Measurements from ENCODE around the gene LARGE2. TPM values are rescaled to one million over a fixed set of nuclear protein-coding genes. Genes with fewer than 3 reads are reported as not detected.

The LARGE2 gene
- polyA plus RNA-seq, 1 donor from 2014 or later = not detected

DNA sequence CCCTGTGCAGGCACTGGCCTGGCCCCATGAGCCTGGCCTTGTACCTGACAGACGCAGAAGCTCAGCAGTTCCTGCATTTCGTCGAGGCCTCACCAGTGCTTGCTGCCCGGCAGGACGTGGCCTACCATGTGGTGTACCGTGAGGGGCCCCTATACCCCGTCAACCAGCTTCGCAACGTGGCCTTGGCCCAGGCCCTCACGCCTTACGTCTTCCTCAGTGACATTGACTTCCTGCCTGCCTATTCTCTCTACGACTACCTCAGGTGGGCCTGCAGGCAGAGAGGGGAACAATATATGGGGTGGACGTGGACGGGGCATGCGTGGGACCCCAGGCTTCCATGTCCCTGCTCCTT is 4.9 kb downstream of the LARGE2 start:
- Histone ChIP-seq H3K9ac (ENCODE audit: low read length) (no peak overlapping the region), H3K9me3 (ENCODE audit: low read length) (no peaks in the 10 kb centered on the region), H4K20me1 (ENCODE audit: insufficient read depth) (no peaks in the 10 kb centered on the region), H3K36me3 (ENCODE audit: insufficient read depth, low read length) (peaks cover 7% of the 10 kb centered on the region), H3K27me3 (ENCODE audit: insufficient read depth, low read depth, low read length) (peaks cover 17% of the 10 kb centered on the region), H3K4me3 (ENCODE audit: low read length) (no peak overlapping the region), H3K79me2 (replicated peaks; ENCODE audit: insufficient read depth, low read length) (no peaks in the 10 kb centered on the region), H2AFZ (ENCODE audit: low read depth, low read length) (no peak overlapping the region), H3K4me2 (ENCODE audit: low read length) (no peak overlapping the region), H3K27ac (ENCODE audit: low read length) (no peak overlapping the region), H3K9me2 (ENCODE audit: insufficient read depth, low read length) (no peaks in the 10 kb centered on the region), H3F3A (ENCODE audit: insufficient read depth, low read length, poor library complexity, severe bottlenecking) (no peaks in the 10 kb centered on the region)
- TF ChIP-seq SMC3 (conservative IDR thresholded peaks at IDR 0.05; ENCODE audit: poor library complexity) (no peak), REST (IDR thresholded peaks at IDR 0.05; ENCODE audit: borderline replicate concordance) (no peak), RAD21 (conservative IDR thresholded peaks at IDR 0.05) (no peak), CTCF (IDR thresholded peaks at IDR 0.05; ENCODE audit: poor library complexity, severe bottlenecking) (no peak), POLR2AphosphoS5 (IDR thresholded peaks at IDR 0.05) (no peak), TAF1 (IDR thresholded peaks at IDR 0.05; ENCODE audit: low read depth) (no peak), MXI1 (conservative IDR thresholded peaks at IDR 0.05; ENCODE audit: poor library complexity, severe bottlenecking) (no peak), EP300 (conservative IDR thresholded peaks at IDR 0.05; ENCODE audit: poor library complexity, severe bottlenecking) (no peak), EZH2 (IDR thresholded peaks at IDR 0.05; ENCODE audit: borderline replicate concordance, insufficient read depth, low read length, poor library complexity, severe bottlenecking) (no peak)

DNA sequence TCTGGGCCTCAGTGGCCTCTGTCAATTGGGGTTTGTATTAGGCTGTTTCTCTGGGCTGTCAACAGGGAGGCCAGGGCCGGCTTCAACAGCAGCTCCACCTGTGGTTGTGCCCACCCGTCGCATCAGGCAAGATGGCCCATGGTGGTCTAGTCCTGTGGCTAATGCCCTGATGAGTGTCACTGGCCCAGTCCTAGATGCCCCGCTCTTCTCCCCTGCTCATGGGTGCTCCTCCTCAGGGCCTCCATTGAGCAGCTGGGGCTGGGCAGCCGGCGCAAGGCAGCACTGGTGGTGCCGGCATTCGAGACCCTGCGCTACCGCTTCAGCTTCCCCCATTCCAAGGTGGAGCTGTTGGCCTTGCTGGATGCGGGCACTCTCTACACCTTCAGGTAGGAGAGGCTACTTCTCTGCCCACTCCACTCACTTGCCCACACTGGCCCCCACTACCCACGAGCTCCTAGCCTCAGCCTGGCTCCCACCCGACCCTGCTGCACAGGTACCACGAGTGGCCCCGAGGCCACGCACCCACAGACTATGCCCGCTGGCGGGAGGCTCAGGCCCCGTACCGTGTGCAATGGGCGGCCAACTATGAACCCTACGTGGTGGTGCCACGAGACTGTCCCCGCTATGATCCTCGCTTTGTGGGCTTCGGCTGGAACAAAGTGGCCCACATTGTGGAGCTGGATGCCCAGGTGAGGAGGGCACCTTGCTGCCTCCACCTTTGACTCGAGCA is 5.4 kb downstream of the LARGE2 start:
- Histone ChIP-seq H3F3A (ENCODE audit: insufficient read depth, low read length, poor library complexity, severe bottlenecking) (no peaks in the 10 kb centered on the region), H3K79me2 (replicated peaks; ENCODE audit: insufficient read depth, low read length) (no peaks in the 10 kb centered on the region), H3K27me3 (ENCODE audit: insufficient read depth, low read depth, low read length) (peaks cover 11% of the 10 kb centered on the region), H3K9ac (ENCODE audit: low read length) (no peak overlapping the region), H3K27ac (ENCODE audit: low read length) (no peak overlapping the region), H3K9me2 (ENCODE audit: insufficient read depth, low read length) (no peaks in the 10 kb centered on the region), H3K4me3 (ENCODE audit: low read length) (no peak overlapping the region), H3K36me3 (ENCODE audit: insufficient read depth, low read length) (peaks cover 7% of the 10 kb centered on the region), H2AFZ (ENCODE audit: low read depth, low read length) (no peak overlapping the region), H4K20me1 (ENCODE audit: insufficient read depth) (no peaks in the 10 kb centered on the region), H3K4me2 (ENCODE audit: low read length) (no peak overlapping the region), H3K9me3 (ENCODE audit: low read length) (no peaks in the 10 kb centered on the region)
- TF ChIP-seq MXI1 (conservative IDR thresholded peaks at IDR 0.05; ENCODE audit: poor library complexity, severe bottlenecking) = no peak
- no peak for TF ChIP-seq EZH2 (IDR thresholded peaks at IDR 0.05; ENCODE audit: borderline replicate concordance, insufficient read depth, low read length, poor library complexity, severe bottlenecking)
- TF ChIP-seq TAF1 (IDR thresholded peaks at IDR 0.05; ENCODE audit: low read depth) = no peak
- TF ChIP-seq REST (IDR thresholded peaks at IDR 0.05; ENCODE audit: borderline replicate concordance) = no peak
- TF ChIP-seq CTCF (IDR thresholded peaks at IDR 0.05; ENCODE audit: poor library complexity, severe bottlenecking) = no peak
- TF ChIP-seq EP300 (conservative IDR thresholded peaks at IDR 0.05; ENCODE audit: poor library complexity, severe bottlenecking) = no peak
- no peak for TF ChIP-seq RAD21 (conservative IDR thresholded peaks at IDR 0.05)
- no peak for TF ChIP-seq SMC3 (conservative IDR thresholded peaks at IDR 0.05; ENCODE audit: poor library complexity)
- no peak for TF ChIP-seq POLR2AphosphoS5 (IDR thresholded peaks at IDR 0.05)

All from neural cell (in vitro differentiated cells).